Stimulated activated CD8-positive, alpha-beta memory T cell treated with anti-CD3 and anti-CD28 coated beads, Interleukin-2, amount 100 ng/mL, for 1 hour (primary cell): ENCODE measurements around the gene DHRSX.
"Not testable (repeated sequence)": the region's sequence is repeated elsewhere in the genome, so short reads cannot be mapped to it uniquely, and the experiment has no call there.

Experiments used
- DNase-seq, 2 donors: peaks; one replicate each; pipeline ENCODE4 v3.0.0-alpha.2; 2020; ENCODE audit warnings: low read depth in 2 of 2

DHRSX gene

DNA sequence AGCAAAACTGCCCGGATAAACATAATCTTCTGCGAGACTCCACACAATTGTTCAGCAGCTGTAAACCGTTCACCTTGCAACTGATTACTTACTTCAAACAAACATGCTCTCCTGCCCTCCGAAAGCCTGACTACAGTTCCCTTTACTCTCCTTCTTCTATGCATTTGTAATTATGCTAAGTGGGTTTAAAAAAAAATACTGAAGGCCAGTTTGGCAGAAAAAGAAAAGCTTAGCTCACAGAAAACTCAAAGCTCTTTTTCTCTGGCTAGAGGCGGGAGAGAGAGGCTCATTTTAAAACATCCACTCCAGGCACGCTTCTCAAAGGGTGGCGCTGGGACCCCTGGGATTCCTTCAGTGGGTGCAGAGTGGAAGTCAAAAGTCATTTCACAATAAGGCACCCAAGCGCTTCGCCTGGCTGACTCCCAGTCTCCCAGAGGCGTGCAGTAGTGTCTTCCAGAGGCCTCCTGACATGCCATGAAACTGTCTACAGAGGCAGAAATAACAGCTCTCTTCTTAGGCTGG is 1.9 kb downstream of the DHRSX start:
- no peak for DNase-seq

DNA sequence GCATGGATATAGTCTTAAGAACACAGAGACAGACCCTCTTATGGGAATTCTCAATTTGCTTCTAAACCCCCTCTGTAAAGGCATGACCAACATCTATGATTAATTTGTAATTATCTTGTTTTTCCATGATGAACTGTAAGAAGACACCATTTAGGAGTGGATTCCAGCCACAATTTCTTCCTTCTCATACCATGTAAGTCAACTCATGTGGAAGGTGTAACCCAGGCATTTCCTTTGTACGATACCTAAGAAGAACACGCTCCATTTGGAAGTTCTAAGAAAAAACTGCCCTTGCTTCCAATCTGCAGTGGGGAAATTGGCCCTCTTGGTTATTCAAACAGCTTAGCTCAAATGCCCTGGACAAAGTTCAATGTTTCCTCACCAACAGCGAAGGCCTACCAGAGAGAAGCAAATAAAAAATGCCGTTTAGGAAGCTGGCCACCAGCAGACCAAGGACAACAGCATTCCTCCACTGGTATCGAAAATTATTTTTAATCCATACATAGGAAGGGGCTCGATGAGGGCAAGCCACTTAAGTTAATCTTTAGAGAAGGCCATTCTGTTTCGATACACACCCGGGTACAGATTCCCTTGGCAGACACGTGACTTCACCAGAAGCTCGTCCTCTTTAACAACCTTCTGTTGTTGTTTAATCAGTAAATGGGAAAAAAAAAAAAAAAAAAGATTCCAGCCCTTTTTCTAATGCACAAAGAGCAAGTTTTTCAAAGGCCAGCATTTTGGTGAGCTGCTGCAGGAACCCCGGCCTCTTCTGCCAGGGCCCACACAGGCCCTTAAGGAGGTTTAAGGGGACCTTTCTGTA is 2.6 kb downstream of the DHRSX start:
- no peak for DNase-seq

DNA sequence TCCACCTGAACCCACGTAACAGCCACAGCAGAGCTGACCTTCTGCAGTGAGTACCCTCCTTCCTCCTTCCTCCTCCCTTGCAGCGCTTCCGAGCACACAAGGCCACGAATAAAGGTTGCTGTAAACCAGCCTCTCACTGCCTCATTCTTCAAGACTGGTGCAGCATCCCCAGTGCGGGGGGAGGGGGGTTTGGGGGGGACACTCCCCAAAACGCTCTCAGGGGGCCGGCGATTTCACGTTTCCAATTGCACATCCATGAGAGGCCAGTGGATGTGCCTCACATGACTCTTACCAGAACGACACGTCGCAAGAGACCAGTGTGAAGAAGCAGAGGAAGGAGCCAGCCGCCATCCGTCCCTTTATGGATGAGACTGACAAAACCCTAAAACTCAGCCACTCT is 5.2 kb downstream of the DHRSX start:
- DNase-seq = no peak

DNA sequence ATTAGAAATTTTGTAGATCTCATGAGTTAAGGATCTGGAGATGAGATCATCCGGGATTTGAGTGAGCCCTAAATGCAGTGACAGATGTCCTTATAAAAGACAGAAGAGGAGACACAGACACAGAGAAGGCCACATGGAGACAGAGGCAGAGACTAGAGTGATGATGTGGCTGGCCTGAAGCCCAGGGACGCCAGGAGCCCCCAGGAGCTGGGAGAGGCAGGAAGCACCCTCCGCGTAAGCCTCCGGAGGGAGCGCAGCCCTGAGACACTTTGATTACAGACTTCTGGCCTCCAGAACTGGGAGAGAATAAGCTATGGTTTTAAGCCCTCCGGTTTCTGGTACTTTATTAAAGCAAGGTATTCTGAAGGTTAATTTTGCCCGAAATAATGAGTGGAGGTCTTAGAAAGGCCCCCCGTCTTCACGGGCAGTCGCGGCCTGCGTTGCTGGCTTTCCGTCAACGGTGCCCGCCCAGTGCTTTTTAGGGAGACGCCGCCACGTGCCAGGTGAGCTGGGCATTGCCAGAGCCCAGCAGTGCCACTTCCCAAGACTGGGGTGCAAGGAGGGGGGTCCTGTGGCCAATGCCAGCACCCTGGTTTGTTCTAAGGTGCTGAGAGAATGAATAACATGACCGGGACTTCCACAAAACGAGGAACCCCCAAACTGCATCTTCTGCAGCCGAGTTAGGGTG is 8.1 kb downstream of the DHRSX start:
- no peak for DNase-seq

DNA sequence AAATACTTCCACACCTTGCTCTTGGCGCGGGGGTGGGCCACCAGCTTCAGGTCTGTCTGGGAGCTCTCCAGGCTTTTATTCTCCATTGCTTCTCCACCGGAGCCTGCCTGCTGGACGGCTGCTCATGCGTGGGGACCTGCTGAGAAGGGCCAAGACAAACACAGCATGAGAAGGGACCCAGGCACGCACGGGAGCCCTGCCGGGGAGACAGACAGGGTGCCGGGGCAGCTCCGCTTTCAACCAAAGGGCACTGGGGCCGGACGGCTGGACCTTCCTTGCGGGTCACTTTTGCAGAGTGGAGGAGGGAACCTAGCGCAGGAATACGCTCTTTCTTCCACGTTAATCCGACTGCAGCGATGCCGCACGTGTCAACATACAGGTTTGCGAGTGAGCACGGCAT is 10.1 kb downstream of the DHRSX start:
- no peak for DNase-seq

DNA sequence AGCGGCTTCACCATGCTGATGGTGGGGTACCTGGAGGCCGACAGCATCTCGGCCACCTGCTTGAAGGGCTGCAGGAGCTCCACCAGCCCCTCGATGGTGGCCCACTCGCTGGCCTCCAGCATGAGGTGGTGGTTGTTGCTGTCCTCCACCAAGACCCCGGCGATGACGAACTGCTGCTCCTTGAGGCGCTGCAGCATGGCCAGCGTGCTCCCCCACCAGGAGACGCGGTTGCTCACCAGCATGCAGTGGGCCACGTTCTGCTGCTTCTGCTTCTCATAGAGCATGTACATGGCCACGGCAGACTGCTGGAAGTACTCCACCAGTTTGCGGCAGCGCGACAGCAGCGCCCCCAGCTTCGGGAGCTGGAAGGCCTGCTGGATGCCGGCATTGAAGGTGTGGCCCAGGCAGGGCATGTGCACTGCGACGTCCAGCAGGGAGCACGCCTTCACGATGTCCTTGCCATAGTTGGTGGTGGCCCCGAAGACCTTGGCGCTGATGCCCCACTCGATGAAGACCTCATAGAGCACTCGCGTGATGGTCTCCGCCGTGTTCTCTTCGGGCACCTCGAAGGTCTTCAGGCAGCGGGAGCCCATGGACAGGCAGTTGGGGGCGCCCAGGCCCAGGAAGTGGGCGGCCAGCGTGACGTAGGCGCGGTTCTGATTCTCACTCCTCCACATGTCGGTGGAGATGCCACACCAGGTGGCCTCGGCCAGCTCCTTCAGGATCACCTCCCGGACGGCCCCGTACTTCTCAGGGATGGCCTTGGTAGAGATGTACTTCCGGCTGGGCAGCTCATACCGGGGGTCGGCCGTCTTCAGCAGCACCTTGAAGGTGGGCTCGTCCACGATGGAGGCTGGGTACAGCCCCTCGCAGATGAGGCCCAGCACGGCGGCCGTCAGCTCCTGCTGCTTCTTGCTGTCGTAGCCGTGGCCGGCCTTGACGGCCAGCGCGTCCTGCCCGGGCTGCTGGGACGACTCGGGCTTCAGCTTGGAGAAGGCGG is 11.0 kb downstream of the DHRSX start:
- DNase-seq = no peak

DNA sequence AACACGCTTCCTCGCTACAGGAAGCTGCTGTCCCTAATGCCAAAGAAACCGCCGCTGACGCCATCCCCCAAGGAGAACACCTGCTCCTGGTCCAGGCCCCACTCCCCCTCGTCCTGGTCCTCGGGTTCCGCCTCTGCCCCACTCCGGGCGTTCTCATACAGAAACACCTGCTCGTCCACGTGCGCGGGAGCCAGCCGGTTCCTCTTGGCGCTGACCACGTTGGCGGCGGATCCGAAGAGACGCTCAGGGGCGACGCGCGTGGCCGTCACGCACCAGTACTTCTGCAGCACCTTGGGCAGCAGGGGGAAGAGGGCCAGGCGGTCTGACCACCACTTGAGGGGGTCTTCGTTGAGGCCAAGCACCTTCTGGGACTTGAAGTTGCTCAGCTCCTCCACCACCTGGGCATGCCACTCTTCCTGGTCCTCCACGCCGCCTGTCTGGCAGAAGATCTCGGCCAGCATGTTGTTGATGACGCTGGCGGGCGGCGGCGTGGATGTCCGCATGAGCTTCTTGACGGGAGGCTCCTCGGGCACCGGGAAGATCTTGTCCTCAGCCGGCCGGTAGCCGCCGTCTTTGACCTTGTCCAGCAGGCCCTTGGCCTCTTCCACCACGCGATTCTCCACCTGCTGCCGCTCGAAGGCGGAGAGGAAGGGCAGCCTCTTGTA is 12.0 kb downstream of the DHRSX start:
- DNase-seq = no peak

DNA sequence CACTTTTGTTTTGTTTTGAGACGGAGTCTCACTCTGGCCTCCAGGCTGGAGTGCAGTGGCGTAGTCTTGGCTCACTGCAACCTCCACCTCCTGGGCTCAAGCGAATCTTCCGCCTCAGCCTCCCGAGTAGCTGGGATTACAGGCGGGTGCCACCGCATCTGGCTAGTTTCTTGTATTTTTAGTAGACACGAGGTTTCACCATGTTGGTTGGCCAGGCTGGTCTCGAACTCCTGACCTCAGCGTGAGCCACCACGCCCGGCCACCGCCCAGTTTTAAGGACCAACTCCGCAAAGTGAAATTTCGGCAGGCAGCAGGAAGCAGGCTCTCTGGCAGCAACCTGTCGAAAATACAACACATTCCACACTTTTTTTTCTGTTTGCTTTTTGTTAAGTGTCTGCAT is 13.4 kb downstream of the DHRSX start:
- no peak for DNase-seq

DNA sequence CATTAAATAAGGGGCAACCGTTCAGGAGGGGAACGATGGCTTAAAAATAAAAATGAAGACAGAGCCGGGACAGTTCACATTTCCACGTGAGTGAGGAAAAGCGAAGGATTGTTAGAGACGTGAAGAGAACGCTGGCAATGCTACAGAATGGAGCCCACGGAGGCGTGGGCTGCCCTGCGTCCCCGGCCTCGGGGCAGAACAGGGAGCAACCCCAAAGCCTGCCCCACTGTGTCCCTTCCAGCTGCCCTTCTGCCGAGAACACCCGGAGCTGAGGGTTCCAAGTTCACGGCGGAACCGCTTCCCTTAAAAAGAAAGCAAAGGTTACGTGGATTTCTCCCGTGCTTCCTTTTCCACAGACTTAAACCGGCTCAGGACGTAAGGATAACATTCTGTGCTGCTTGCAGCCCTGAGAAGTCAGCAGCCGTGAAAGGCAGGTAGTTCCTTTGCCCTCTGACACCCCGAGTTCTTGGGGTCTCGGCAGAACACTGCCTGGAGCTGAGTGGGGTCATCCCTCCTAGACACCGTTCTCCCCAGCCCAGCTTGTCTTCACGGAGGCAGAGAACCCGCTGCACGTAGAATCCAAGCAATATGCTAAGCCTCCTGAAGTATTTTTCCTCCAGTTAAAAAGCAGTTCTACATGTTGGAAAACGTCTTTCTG is 14.2 kb downstream of the DHRSX start:
- no peak for DNase-seq

DNA sequence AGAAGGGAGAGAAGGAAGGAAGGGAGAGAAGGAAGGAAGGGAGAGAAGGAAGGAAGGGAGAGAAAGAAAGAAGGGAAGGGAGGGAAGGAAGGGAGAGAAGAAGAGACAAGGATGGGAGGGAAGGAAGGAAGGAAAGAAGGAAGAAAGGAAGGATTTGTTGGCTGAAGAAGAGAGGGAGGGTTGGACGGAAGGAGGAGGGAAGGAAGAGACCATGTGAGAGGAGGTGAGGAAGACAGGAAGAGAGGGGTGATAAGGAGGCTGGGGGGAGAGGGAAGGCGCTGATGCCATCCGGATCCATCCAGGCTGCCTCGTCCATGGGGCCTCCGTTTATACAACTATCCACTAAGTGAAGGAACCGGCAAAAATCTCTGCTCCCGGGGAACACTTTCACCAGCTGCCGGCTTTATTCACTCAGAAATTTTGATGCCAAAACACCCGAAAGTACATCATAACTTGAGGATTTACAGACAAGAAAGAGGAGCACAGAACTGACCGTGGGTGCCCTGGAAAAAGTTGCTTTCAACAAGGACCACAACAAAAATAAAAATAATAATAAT is 14.9 kb downstream of the DHRSX start:
- DNase-seq = no peak

DNA sequence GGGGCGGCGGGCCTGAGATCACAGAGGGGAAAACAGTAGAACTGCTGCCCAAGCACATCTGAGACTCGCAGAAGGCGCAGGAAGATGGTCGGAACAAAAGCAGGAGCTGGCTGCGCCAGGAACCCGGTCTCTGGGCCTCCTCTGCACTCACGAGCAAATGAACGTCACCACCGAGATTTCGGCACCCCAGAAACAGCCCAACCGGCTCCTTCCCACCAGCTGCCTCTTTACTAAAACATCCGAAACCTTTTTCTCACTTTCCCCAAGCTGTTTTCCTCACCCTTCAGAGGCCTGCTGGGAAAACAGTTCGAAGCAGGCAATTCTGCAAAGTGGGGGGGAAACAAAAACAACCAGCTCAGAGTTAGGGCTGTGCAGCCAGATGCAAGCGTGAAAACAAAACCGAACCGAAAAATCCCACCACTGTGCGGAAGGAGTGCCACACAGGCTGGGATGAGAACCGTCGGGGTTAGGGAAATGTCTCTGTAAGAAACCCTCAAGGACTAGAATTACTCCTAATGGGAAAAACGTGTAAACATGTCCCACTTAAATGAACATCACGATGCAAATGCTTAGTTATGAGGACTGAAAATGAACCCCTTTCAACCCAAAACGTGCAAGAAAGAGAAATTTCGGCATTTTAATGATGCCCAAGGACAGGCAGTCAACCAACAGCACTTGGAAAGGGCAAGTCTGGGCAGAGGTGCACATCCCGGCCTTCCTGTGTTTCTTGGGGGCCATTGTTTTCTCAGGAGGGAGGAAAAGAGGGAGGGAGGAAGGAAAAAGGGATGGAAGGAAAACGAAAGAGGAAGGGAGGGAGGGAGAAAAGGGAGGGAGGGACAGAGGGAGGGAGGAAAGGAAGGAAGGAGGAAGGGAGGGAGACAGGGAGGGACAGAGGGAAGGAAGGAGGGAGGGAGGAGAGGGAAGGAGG is 15.8 kb downstream of the DHRSX start:
- DNase-seq = no peak

DNA sequence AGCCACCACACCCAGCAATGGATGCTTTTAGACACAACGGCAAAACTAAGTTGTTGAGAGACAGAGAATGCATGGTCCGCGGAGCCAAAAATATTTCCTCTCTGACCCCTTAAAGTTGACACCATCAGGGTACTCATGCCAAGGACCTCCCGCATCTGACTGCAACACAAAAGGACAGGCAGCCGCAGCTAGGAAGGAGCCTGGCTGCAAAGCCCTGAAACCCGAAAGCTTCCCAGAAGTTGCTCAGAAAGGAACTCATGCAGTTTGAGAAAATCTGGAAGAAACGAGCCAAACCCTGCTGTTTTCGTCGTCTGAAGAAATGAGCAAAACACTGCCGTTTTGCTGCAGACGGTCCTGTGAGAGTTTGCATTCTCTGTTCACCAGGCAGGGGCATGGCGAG is 16.5 kb downstream of the DHRSX start:
- no peak for DNase-seq

DNA sequence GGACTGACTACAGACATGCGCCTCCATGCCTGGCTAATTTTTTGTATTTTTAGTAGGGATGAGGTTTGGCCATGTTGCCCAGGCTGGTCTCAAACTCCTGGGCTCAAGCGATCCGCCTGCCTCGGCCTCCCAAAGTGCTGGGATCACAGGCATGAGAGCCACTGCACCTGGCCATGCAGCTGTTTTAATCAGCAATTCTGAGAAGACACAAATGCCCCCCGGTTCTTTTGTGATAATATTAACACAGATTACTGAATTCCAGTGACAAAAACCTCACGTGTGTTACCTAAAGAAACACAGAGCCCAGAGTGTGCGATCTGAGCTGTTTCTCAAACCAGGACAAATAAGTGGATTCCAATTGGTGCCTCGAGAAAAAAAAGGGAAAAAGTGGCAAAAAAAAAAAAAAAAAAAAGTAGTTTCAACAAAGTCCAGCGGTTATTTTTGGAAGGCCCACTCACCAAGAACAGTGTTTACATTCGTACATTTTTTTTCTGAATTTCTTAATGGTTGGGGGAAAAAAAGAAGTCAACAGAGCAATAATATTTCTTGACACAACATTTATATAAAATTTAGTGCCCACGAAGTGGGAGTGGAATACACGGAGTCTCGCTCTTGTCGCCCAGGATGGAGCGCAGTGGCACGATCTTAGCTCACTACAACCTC is 17.2 kb downstream of the DHRSX start:
- no peak for DNase-seq

DNA sequence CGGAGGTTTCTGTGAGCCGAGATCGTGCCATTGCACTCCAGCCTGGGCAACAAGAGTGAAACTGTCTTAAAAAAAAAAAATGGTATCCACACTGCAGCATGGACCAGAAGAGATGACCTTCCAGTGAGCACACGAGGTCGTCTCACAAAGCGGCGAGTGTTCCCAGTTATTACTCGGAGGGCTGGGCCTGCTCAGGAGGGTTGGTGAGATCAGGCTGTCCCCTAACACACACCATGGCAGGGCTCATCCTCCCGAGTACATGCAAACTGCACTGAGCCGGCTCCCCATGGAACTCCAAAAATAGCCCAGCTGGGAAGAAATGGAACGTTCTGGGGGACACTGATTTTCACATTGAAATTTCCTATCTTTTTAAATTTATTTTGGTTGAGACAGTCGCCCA is 19.2 kb downstream of the DHRSX start:
- DNase-seq = not testable (repeated sequence)

DNA sequence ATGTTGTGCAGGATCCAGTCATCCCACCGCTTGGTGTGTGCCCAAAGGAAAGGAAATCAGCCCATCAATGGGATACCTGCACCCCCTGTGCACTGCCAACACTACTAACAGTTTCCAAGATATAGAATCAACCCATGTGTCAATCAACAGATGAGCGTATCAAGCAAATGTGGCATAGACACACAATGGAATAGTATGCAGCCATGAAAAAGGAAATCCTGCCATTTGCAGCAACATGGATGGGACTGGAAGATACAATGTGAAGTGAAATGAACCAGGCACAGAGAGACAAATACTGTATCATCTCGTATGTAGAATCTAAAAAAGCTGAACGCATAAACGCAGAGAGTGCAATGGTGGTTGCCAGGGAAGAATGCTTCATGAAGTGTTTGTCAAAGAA is 20.8 kb downstream of the DHRSX start:
- DNase-seq = not testable (repeated sequence)

DNA sequence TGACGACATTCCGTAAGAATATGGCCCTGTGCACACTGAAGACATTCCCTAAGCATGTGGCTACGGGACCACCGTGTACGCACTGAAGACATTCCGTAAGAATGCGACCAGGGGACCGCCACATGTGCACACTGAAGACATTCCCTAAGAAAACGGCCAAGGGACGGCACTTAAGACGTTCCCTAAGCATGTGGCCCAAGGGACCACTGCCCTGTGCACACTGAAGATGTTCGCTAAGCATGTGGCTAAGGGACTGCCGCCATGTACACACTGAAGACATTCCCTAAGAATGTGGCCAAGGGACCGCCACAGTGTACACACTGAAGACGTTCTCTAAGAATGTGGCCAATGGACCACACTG is 21.4 kb downstream of the DHRSX start:
- no peak for DNase-seq

DNA sequence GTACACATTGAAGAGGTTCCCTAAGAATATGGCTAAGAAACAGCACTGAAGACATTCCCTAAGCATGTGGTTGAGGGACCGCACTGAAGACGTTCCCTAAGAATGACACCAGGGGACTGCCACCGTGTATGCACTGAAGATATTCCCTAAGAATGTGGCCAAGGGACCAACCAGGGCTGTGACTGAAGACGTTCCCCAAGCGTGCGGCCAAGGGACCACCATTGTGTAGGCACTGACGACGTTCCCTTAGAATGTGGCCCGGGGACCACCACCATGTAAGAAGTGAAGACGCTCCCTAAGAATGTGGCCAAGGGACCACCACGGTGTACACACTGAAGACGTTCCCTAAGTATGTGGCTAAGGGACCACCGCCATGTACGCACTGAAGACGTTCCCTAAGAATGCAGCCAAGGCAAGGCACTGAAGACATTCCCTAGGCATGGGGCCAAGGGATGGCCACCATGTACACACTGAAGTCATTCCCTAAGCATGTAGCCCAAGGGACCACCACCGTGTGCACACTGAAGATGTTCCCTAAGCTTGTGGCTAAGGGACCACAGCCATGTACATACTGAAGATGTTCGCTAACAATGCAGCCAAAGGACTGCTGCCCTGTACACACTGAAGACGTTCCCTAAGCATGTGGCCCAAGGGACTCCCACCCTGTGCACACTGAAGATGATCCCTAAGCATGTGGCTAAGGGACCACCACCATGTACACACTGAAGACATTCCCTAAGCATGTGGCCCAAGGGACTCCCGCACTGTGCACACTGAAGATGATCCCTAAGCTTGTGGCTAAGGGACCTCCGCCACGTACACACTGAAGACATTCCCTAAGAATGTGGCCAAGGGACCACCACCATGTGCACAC is 22.0 kb downstream of the DHRSX start:
- DNase-seq = no peak

DNA sequence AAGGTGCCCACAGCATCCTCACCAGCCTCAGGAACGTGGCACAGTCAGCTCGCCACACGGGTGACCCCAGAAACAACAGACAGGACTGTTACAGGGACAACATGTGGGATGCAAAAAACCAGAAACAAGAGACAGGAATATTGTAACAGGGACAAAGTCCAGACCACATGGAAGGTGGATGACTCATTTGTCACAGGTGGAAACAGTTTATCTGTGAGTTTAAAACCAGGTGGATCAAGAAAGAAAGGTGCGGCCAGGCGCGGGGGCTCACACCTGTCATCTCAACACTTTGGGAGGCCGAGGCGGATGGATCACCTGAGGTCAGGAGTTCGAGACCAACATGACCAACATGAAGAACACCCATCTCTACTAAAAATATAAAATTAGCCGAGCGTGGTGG is 23.5 kb downstream of the DHRSX start:
- not testable (repeated sequence) for DNase-seq
